B cell (primary cell): ENCODE measurements around the gene P2RY1. TPM values are rescaled to one million over a fixed set of nuclear protein-coding genes. Genes with fewer than 3 reads are reported as not detected.

Experiments
- ATAC-seq: fragments of 200-7000 bp; cut with Tn5 transposase; one replicate; pipeline ENCODE4 v1.10.0; 2021; ENCODE audit warnings: low read depth, mild to moderate bottlenecking, moderate number of reproducible peaks, moderate library complexity
- CTCF ChIA-PET: fragments of 350-600 bp; sonication (Branson Sonifier 250); formaldehyde crosslinking; loops from one replicate; lab custom pipeline; 2021; ENCODE audit warnings: antibody characterized with exemption, inconsistent platforms; lab: Charles Lee
- POLR2A ChIA-PET: fragments of 350-600 bp; sonication (Branson Sonifier 250); formaldehyde crosslinking; loops from one replicate; lab custom pipeline; 2021; ENCODE audit warnings: antibody characterized with exemption; lab: Charles Lee
- DNase-seq: peaks from one replicate; pipeline ENCODE4 v3.0.0; 2013
- H2AFZ ChIP-seq: 2 replicates; pipeline ENCODE4 v1.6.1; 2012; ENCODE audit warnings: mild to moderate bottlenecking, low read depth, low read length; ENCODE audit not compliant: insufficient read depth, poor library complexity, severe bottlenecking
- H3K27ac ChIP-seq, 2 donors: 1 replicate in 1 of 2; 2 replicates in 1 of 2; pipeline ENCODE4 v1.5.1; 2012 to 2013; ENCODE audit warnings: low read length in 2 of 2, mild to moderate bottlenecking in 2 of 2, moderate library complexity in 1 of 2
- H3K27me3 ChIP-seq, 4 experiments: fragments of 200-600 bp in 1 of 4; sonication (generic) in 1 of 4; replicated peaks in 1 of 4; 1 replicate in 2 of 4; 2 replicates in 2 of 4; pipeline versions ENCODE4 v1.6.1 to v1.7.0; 2013 to 2016; ENCODE audit warnings: low read length in 3 of 4, mild to moderate bottlenecking in 2 of 4, mixed read lengths in 1 of 4, moderate library complexity in 1 of 4; ENCODE audit not compliant: insufficient read depth in 4 of 4, control insufficient read depth in 3 of 4; ENCODE audit errors: control extremely low read depth in 1 of 4
- H3K36me3 ChIP-seq, 2 experiments: replicated peaks in 1 of 2; 1 replicate in 1 of 2; 2 replicates in 1 of 2; pipeline versions ENCODE4 v1.6.1 to v1.7.1; 2013; ENCODE audit warnings: low read length in 1 of 2; ENCODE audit not compliant: insufficient read depth in 2 of 2, control insufficient read depth in 1 of 2; ENCODE audit errors: control extremely low read depth in 1 of 2, extremely low read depth in 1 of 2
- H3K4me1 ChIP-seq, 2 donors: fragments of 200-600 bp in 1 of 2; sonication (generic) in 1 of 2; 1 replicate in 1 of 2; 2 replicates in 1 of 2; pipeline versions ENCODE4 v1.5.1 to v1.6.1; 2013 to 2017; ENCODE audit warnings: low read length in 2 of 2; ENCODE audit not compliant: control insufficient read depth in 2 of 2, insufficient read depth in 2 of 2
- H3K4me2 ChIP-seq: replicated peaks from 2 replicates; pipeline ENCODE3; 2012; ENCODE audit warnings: mild to moderate bottlenecking, low read depth, low read length; ENCODE audit not compliant: poor library complexity, severe bottlenecking
- H3K4me3 ChIP-seq, 5 experiments: fragments of 200-600 bp in 1 of 5; sonication (generic) in 1 of 5; 1 replicate in 3 of 5; 2 replicates in 2 of 5; pipeline versions ENCODE4 v1.5.1 to v1.7.0; 2011 to 2016; ENCODE audit warnings: low read length in 4 of 5, mild to moderate bottlenecking in 4 of 5, low read depth in 2 of 5, control low read depth in 1 of 5, moderate library complexity in 1 of 5; ENCODE audit not compliant: insufficient read depth in 1 of 5; ENCODE audit errors: control extremely low read depth in 1 of 5, extremely low read depth in 1 of 5
- H3K79me2 ChIP-seq: fragments of 200-600 bp; sonication (generic); one replicate; pipeline ENCODE4 v1.6.0; 2016; ENCODE audit warnings: low read length; ENCODE audit not compliant: control insufficient read depth, insufficient read depth
- H3K9ac ChIP-seq: fragments of 200-600 bp; sonication (generic); 2 replicates; pipeline ENCODE4 v1.6.1; 2017; ENCODE audit warnings: mild to moderate bottlenecking, low read length, moderate library complexity
- H3K9me3 ChIP-seq, 3 donors: one replicate each; pipeline versions ENCODE4 v1.6.1 to v1.7.1; 2013; ENCODE audit warnings: low read length in 2 of 3; ENCODE audit not compliant: control insufficient read depth in 2 of 3, insufficient read depth in 1 of 3; ENCODE audit errors: control extremely low read depth in 1 of 3
- H4K20me1 ChIP-seq: 2 replicates; pipeline ENCODE4 v1.6.0; 2012; ENCODE audit warnings: mild to moderate bottlenecking, low read length; ENCODE audit not compliant: insufficient read depth, control insufficient read depth, poor library complexity, severe bottlenecking
- H3K27ac Mint-ChIP-seq: one replicate; pipeline ENCODE4 v1.8.0; 2021; ENCODE audit warnings: mixed read lengths
- H3K27me3 Mint-ChIP-seq: one replicate; pipeline ENCODE4 v1.8.0; 2021; ENCODE audit warnings: mixed read lengths
- H3K4me1 Mint-ChIP-seq: one replicate; pipeline ENCODE4 v1.8.0; 2021; ENCODE audit warnings: mixed read lengths
- H3K4me3 Mint-ChIP-seq: one replicate; pipeline ENCODE4 v1.8.0; 2021; ENCODE audit warnings: mixed read lengths
- H3K9me3 Mint-ChIP-seq: one replicate; pipeline ENCODE4 v1.8.0; 2022; ENCODE audit warnings: mixed read lengths; ENCODE audit not compliant: insufficient read depth
- EZH2 ChIP-seq: IDR thresholded peaks from 2 replicates; pipeline ENCODE4 v1.6.1; 2012; ENCODE audit warnings: borderline replicate concordance, low read depth, mild to moderate bottlenecking, moderate library complexity, low read length; ENCODE audit not compliant: insufficient read depth, poor library complexity, severe bottlenecking
- WGBS: methylation state at CpG from one replicate; pipeline ENCODE4 v1.1.5; 2013; ENCODE audit warnings: missing lambda C conversion rate; ENCODE audit not compliant: insufficient coverage; 5-methylcytosine and 5-hydroxymethylcytosine counted together
- intact Hi-C: fragments of 100-400 bp; cut with micrococcal nuclease; formaldehyde crosslinking; loops from one replicate; pipeline ENCODE4 v1.10.0; 2022
- polyA plus RNA-seq: library from polyadenylated mRNA; depleted of rRNA; stranded (reverse); fragments of >200 nt; gene quantifications from 2 replicates; pipeline ENCODE4 v1.2.3, GENCODE V29; 2012
- total RNA-seq, 2 donors: library from RNA; stranded (reverse); fragments of 120-200 nt in 1 of 2; gene quantifications; 1 replicate in 1 of 2; 2 replicates in 1 of 2; pipeline versions ENCODE4 v1.2.3 to v1.2.4, GENCODE V29; 2013 to 2022
- TF ChIP-seq, protein P1 (sequence below): fragments of 200-600 bp; IDR thresholded peaks from one replicate; pipeline ENCODE4 v1.8.0; 2022; ENCODE audit warnings: antibody characterized with exemption, mild to moderate bottlenecking

The P2RY1 gene
- total and polyA plus RNA-seq, 2 donors (not counting 1 experiment from before 2014, with no cell fraction given) = 0.03 to 0.17 TPM

DNA sequence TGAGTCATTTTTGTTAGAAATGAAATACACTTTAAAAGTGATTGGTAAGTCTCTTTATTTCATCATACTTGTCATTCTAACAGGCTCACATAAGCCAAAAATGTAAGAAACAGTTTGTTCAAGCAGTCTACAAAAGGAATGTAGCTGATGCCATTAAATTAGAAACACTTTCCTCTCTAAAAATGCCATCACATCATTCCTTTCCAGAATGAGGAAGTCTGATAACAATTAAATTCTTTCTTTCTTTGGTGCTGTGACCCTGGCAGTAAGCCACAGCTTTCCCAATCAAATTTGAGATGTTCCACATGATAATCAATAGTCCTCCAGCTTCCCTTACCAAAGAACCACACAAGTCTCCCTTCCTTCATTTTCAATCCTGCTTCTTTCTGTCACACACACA is 9.4 kb upstream of the P2RY1 start:
- Histone ChIP-seq H3K9ac (no peak overlapping the region), H2AFZ (no peak overlapping the region), H3K4me2 (no peak overlapping the region), H3K79me2 (no peaks in the 10 kb centered on the region), H3K27me3 (no peaks in the 10 kb centered on the region), H4K20me1 (no peaks in the 10 kb centered on the region), H3K9me3 (no peaks in the 10 kb centered on the region), H3K36me3 (no peaks in the 10 kb centered on the region), H3K4me3 (no peak overlapping the region), H3K27ac (no peak overlapping the region), H3K4me1 (no peaks in the 10 kb centered on the region)
- Mint-ChIP-seq H3K9me3 (no peaks in the 10 kb centered on the region), H3K4me1 (no peaks in the 10 kb centered on the region), H3K27ac (no peak overlapping the region), H3K27me3 (no peaks in the 10 kb centered on the region), H3K4me3 (no peak overlapping the region)
- no peak for TF ChIP-seq EZH2
- intact Hi-C loops = no loop called here
- ATAC-seq = no peak
- DNase-seq = no peak
- CTCF ChIA-PET = no interaction called here
- POLR2A ChIA-PET = no interaction called here

DNA sequence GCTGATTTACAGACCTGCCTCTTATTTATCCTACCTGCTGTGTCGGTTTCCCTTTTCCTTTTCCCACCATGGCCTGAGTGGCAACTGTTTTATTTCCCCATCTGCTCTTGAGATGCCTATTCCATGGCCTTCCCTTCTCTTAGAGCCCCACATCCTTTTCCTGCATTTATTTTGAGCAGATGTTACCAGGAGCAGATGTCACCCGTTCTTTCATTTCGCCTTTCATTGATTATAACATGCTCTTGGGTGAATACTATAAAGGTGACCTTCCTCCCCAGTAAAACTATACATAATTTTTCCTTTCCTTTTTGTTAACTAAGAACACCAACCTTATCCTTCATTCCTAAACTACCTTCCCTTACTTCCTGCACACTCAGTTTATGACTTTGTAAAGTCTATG is 8.5 kb upstream of the P2RY1 start:
- H3K4me1 ChIP-seq = no peaks in the 10 kb centered on the region
- no peaks in the 10 kb centered on the region for H3K27me3 ChIP-seq
- Mint-ChIP-seq H3K9me3 (no peaks in the 10 kb centered on the region), H3K4me1 (no peaks in the 10 kb centered on the region), H3K4me3 (no peak overlapping the region), H3K27me3 (peaks cover 5% of the 10 kb centered on the region), H3K27ac (no peak overlapping the region)
- H3K9me3 ChIP-seq = no peaks in the 10 kb centered on the region
- H4K20me1 ChIP-seq = no peaks in the 10 kb centered on the region
- CTCF ChIA-PET = no interaction called here
- H3K9ac ChIP-seq = no peak overlapping the region
- TF ChIP-seq EZH2 = no peak
- TF ChIP-seq, protein P1, sequence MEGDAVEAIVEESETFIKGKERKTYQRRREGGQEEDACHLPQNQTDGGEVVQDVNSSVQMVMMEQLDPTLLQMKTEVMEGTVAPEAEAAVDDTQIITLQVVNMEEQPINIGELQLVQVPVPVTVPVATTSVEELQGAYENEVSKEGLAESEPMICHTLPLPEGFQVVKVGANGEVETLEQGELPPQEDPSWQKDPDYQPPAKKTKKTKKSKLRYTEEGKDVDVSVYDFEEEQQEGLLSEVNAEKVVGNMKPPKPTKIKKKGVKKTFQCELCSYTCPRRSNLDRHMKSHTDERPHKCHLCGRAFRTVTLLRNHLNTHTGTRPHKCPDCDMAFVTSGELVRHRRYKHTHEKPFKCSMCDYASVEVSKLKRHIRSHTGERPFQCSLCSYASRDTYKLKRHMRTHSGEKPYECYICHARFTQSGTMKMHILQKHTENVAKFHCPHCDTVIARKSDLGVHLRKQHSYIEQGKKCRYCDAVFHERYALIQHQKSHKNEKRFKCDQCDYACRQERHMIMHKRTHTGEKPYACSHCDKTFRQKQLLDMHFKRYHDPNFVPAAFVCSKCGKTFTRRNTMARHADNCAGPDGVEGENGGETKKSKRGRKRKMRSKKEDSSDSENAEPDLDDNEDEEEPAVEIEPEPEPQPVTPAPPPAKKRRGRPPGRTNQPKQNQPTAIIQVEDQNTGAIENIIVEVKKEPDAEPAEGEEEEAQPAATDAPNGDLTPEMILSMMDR = no peak
- intact Hi-C loops = no loop called here
- no peaks in the 10 kb centered on the region for H3K79me2 ChIP-seq
- ATAC-seq (no peak), DNase-seq (no peak)
- WGBS = 100% methylated on average over 1 of the region's 3 CpGs
- no peak overlapping the region for H3K4me3 ChIP-seq
- no peak overlapping the region for H2AFZ ChIP-seq
- no peak overlapping the region for H3K27ac ChIP-seq
- POLR2A ChIA-PET = no interaction called here
- H3K36me3 ChIP-seq = no peaks in the 10 kb centered on the region
- H3K4me2 ChIP-seq = no peak overlapping the region
